AML-193 (cell line): ENCODE measurements around the gene MSH4.
A peak's percentile ranks its signal among the peaks of the same experiment; 100 is the strongest.
"Not testable (repeated sequence)": the region's sequence is repeated elsewhere in the genome, so short reads cannot be mapped to it uniquely, and the experiment has no call there.

Experiments
- DNase-seq, 2 experiments: peaks; one replicate each; lab custom pipeline; 2025; lab: John Stamatoyannopoulos, UW

The MSH4 gene

GRCh38 chr1:75797273-75797588 lies 549 bp downstream of the MSH4 start:
- DNase-seq = no peak

- DNase-seq = no peak
Observed at GRCh38 chr1:75797606-75798216, 1.0 kb downstream of the MSH4 start.

- DNase-seq = not testable (repeated sequence)
Observed at GRCh38 chr1:75801480-75801879, 4.8 kb downstream of the MSH4 start.

- DNase-seq = no peak
Observed at GRCh38 chr1:75808921-75809320, 12.2 kb downstream of the MSH4 start.

- DNase-seq = not testable (repeated sequence)
Observed at GRCh38 chr1:75810113-75810512, 13.4 kb downstream of the MSH4 start.

- DNase-seq = no peak
Observed at GRCh38 chr1:75811211-75811981, 14.7 kb downstream of the MSH4 start.

GRCh38 chr1:75812065-75812464 lies 15.4 kb downstream of the MSH4 start:
- no peak for DNase-seq

GRCh38 chr1:75823596-75823995 lies 26.9 kb downstream of the MSH4 start:
- DNase-seq = not testable (repeated sequence)

GRCh38 chr1:75836528-75837100 lies 39.9 kb downstream of the MSH4 start:
- DNase-seq = peak; percentile 64 to 67

- DNase-seq = peak; percentile 8 to 26
Observed at GRCh38 chr1:75838079-75838478, 41.4 kb downstream of the MSH4 start.

GRCh38 chr1:75841421-75841820 lies 44.7 kb downstream of the MSH4 start:
- DNase-seq = no peak

- no peak for DNase-seq
Observed at GRCh38 chr1:75845576-75845975, 48.9 kb downstream of the MSH4 start.

GRCh38 chr1:75855010-75855409 lies 58.3 kb downstream of the MSH4 start:
- no peak for DNase-seq

- DNase-seq = no peak
Observed at GRCh38 chr1:75855734-75856133, 59.1 kb downstream of the MSH4 start.

GRCh38 chr1:75861831-75862230 lies 65.1 kb downstream of the MSH4 start:
- no peak for DNase-seq

- DNase-seq = no peak
Observed at GRCh38 chr1:75870951-75871350, 74.3 kb downstream of the MSH4 start.

- DNase-seq = no peak
Observed at GRCh38 chr1:75879985-75880384, 83.3 kb downstream of the MSH4 start.

GRCh38 chr1:75884437-75884836 lies 87.8 kb downstream of the MSH4 start:
- DNase-seq = no peak

- no peak for DNase-seq
Observed at GRCh38 chr1:75901371-75901770, 104.7 kb downstream of the MSH4 start.

- DNase-seq = peak; percentile 48 to 52
Observed at GRCh38 chr1:75908717-75909152, 112.1 kb downstream of the MSH4 start.

- no peak for DNase-seq
Observed at GRCh38 chr1:75916834-75917233, 120.2 kb downstream of the MSH4 start.

GRCh38 chr1:75922698-75923097 lies 126.0 kb downstream of the MSH4 start:
- no peak for DNase-seq

- DNase-seq = no peak
Observed at GRCh38 chr1:75932304-75932703, 135.6 kb downstream of the MSH4 start, which contains the start of gene ASB17. TSS of gene ASB17 (minus strand) at chr1:75932404. CDS start at chr1:75932291, 113 bp downstream.
